Caco-2 (cell line): ENCODE results near the gene EPX. TPM values are rescaled to one million over a fixed set of nuclear protein-coding genes. Genes with fewer than 3 reads are reported as not detected.

Source experiments
- BruUV-seq: library from RNA; stranded (reverse); fragments of 400-500 nt; replicated peaks from 2 replicates; lab custom pipeline; 2021; lab: Mats Ljungman, UMichigan
- CTCF ChIA-PET: fragments of 300-600 bp; sonication (Branson Sonifier 250); formaldehyde crosslinking; loops from one replicate; lab custom pipeline; 2022; ENCODE audit warnings: antibody characterized with exemption; lab: Charles Lee
- POLR2A ChIA-PET: fragments of 300-600 bp; sonication (Branson Sonifier 250); formaldehyde crosslinking; loops from one replicate; lab custom pipeline; 2022; ENCODE audit warnings: antibody characterized with exemption; lab: Charles Lee
- DNase-seq, 2 experiments: peaks; one replicate each; pipeline versions ENCODE4 v3.0.0 to v3.0.0-alpha.2; 2020 to 2022
- H3K27me3 ChIP-seq: replicated peaks from 2 replicates; pipeline ENCODE4 v1.6.0; 2011; ENCODE audit warnings: low read length; ENCODE audit not compliant: control insufficient read depth, insufficient read depth
- H3K36me3 ChIP-seq: 2 replicates; pipeline ENCODE4 v1.5.1; 2011; ENCODE audit warnings: low read length; ENCODE audit not compliant: control insufficient read depth, insufficient read depth
- H3K4me1 ChIP-seq: fragments of 250-450 bp; sonication (Bioruptor Pico); 2 replicates; pipeline ENCODE4 v1.5.1; 2020; ENCODE audit warnings: mild to moderate bottlenecking
- H3K4me3 ChIP-seq: 2 replicates; pipeline ENCODE4 v1.5.1; 2011; ENCODE audit warnings: low read depth, mild to moderate bottlenecking, control low read depth, low read length
- H3K9me3 ChIP-seq: fragments of 250-450 bp; sonication (Bioruptor Pico); 2 replicates; pipeline ENCODE4 v1.5.1; 2020; ENCODE audit warnings: mild to moderate bottlenecking, moderate library complexity
- H3K27ac Mint-ChIP-seq: one replicate; pipeline ENCODE4 v1.8.0; 2022; ENCODE audit warnings: mixed read lengths; ENCODE audit not compliant: unreplicated experiment
- H3K27me3 Mint-ChIP-seq: one replicate; pipeline ENCODE4 v1.8.0; 2022; ENCODE audit warnings: mixed read lengths; ENCODE audit not compliant: insufficient read depth, unreplicated experiment
- H3K36me3 Mint-ChIP-seq: one replicate; pipeline ENCODE4 v1.8.0; 2022; ENCODE audit warnings: mild to moderate bottlenecking, mixed read lengths; ENCODE audit not compliant: insufficient read depth, unreplicated experiment
- H3K4me1 Mint-ChIP-seq: one replicate; pipeline ENCODE4 v1.8.0; 2022; ENCODE audit warnings: low read depth, mixed read lengths; ENCODE audit not compliant: unreplicated experiment
- H3K4me3 Mint-ChIP-seq: one replicate; pipeline ENCODE4 v1.8.0; 2022; ENCODE audit warnings: mild to moderate bottlenecking, moderate library complexity, mixed read lengths; ENCODE audit not compliant: unreplicated experiment
- H3K9me3 Mint-ChIP-seq: one replicate; pipeline ENCODE4 v1.8.0; 2022; ENCODE audit warnings: mixed read lengths; ENCODE audit not compliant: unreplicated experiment
- intact Hi-C: fragments of 100-400 bp; cut with micrococcal nuclease; formaldehyde crosslinking; loops from one replicate; pipeline ENCODE4 v1.10.0; 2022; ENCODE audit not compliant: unreplicated experiment
- total RNA-seq: library from RNA; stranded (reverse); gene quantifications from 2 replicates; pipeline ENCODE4 v1.2.3, GENCODE V29; 2022
- TF ChIP-seq, protein P1 (sequence below), 2 experiments: fragments of 200-600 bp in 1 of 2; IDR thresholded peaks; 1 replicate in 1 of 2; 2 replicates in 1 of 2; pipeline versions ENCODE4 v1.5.1 to v1.8.0; 2011 to 2022; ENCODE audit warnings: antibody characterized with exemption in 1 of 2, control low read depth in 1 of 2, inconsistent platforms in 1 of 2, low read depth in 1 of 2, low read length in 1 of 2, mild to moderate bottlenecking in 1 of 2, moderate library complexity in 1 of 2; ENCODE audit not compliant: insufficient read depth in 1 of 2, severe bottlenecking in 1 of 2, unreplicated experiment in 1 of 2

The EPX gene
- total RNA-seq, 1 experiment from 2014 or later: not detected

GRCh38 chr17:58158181-58158580, 34.3 kb upstream of the EPX start:
- Histone ChIP-seq H3K4me1 (no peaks in the 10 kb centered on the region), H3K9me3 (no peaks in the 10 kb centered on the region), H3K4me3 (no peak overlapping the region), H3K36me3 (no peaks in the 10 kb centered on the region), H3K27me3 (peaks cover 2% of the 10 kb centered on the region)
- Mint-ChIP-seq H3K4me1 (no peaks in the 10 kb centered on the region), H3K27ac (no peak overlapping the region), H3K9me3 (no peaks in the 10 kb centered on the region), H3K27me3 (peaks cover 22% of the 10 kb centered on the region), H3K36me3 (no peaks in the 10 kb centered on the region), H3K4me3 (no peak overlapping the region)
- BruUV-seq: no TSS peak
- ChIA-PET POLR2A (no interaction called here), CTCF (interaction anchor here (0.6 kb wide), 1 partner anchor 387 kb away, joined by 3 read pairs; no protein-coding TSS in a partner anchor)
- intact Hi-C loops: no loop called here
- no peak for DNase-seq
- TF ChIP-seq, protein P1, sequence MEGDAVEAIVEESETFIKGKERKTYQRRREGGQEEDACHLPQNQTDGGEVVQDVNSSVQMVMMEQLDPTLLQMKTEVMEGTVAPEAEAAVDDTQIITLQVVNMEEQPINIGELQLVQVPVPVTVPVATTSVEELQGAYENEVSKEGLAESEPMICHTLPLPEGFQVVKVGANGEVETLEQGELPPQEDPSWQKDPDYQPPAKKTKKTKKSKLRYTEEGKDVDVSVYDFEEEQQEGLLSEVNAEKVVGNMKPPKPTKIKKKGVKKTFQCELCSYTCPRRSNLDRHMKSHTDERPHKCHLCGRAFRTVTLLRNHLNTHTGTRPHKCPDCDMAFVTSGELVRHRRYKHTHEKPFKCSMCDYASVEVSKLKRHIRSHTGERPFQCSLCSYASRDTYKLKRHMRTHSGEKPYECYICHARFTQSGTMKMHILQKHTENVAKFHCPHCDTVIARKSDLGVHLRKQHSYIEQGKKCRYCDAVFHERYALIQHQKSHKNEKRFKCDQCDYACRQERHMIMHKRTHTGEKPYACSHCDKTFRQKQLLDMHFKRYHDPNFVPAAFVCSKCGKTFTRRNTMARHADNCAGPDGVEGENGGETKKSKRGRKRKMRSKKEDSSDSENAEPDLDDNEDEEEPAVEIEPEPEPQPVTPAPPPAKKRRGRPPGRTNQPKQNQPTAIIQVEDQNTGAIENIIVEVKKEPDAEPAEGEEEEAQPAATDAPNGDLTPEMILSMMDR (IDR thresholded peaks at IDR 0.05; ENCODE audit: insufficient read depth in 1 of 2, low read depth in 1 of 2, low read length in 1 of 2, severe bottlenecking in 1 of 2, unreplicated experiment in 1 of 2): no peak

GRCh38 chr17:58161566-58161965, 31.0 kb upstream of the EPX start:
- H3K4me1 Mint-ChIP-seq: no peaks in the 10 kb centered on the region
- 0 out of 2 replicates have a peak, but pooled peaks cover 1% of the 10 kb centered on the region for H3K27me3 ChIP-seq
- BruUV-seq: no TSS peak

DNA sequence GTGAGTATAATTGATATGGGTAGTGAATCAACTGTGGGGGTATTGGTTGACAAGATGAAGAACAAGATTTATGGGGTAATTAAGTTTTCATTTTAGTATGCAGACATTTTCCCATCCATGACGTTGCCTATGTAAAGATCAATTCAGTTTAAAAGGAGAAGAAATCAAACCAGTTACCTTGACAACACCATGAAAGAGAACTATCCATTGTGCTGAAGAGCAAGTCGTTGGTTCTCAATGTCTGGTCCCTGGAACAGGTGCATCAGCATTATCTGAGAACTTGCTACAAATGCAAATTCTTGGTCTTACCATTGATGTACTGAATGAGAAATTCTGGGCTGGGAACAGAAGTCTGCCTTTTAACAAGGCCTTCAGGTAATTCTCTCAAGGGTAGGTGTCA, 26.5 kb upstream of the EPX start:
- no peaks in the 10 kb centered on the region; the same call in 1 of the 2 replicates for H3K27me3 ChIP-seq
- H3K27me3 Mint-ChIP-seq: peaks cover 44% of the 10 kb centered on the region
- CTCF ChIA-PET: no interaction called here
- intact Hi-C loops: no loop called here
- no peaks in the 10 kb centered on the region for H3K4me1 ChIP-seq
- no peak overlapping the region for H3K4me3 ChIP-seq
- H3K9me3 ChIP-seq: no peaks in the 10 kb centered on the region
- H3K27ac Mint-ChIP-seq: no peak overlapping the region
- no peak for DNase-seq
- H3K36me3 ChIP-seq: no peaks in the 10 kb centered on the region
- H3K9me3 Mint-ChIP-seq: no peaks in the 10 kb centered on the region
- BruUV-seq: no TSS peak
- H3K4me1 Mint-ChIP-seq: no peaks in the 10 kb centered on the region
- no peaks in the 10 kb centered on the region for H3K36me3 Mint-ChIP-seq
- no peak overlapping the region for H3K4me3 Mint-ChIP-seq
- TF ChIP-seq, protein P1 (IDR thresholded peaks at IDR 0.05; ENCODE audit: insufficient read depth in 1 of 2, low read depth in 1 of 2, low read length in 1 of 2, severe bottlenecking in 1 of 2, unreplicated experiment in 1 of 2): no peak
- POLR2A ChIA-PET: no interaction called here

More at GRCh38 chr17:58161566-58161965, 31.0 kb upstream of the EPX start:
- ChIA-PET POLR2A (no interaction called here), CTCF (no interaction called here)
- intact Hi-C loops: no loop called here
- no peak for DNase-seq
- Histone ChIP-seq H3K4me1 (no peaks in the 10 kb centered on the region), H3K4me3 (no peak overlapping the region), H3K9me3 (no peaks in the 10 kb centered on the region), H3K36me3 (no peaks in the 10 kb centered on the region)
- Mint-ChIP-seq H3K36me3 (no peaks in the 10 kb centered on the region), H3K9me3 (no peaks in the 10 kb centered on the region), H3K4me3 (no peak overlapping the region), H3K27me3 (peaks cover 27% of the 10 kb centered on the region), H3K27ac (no peak overlapping the region)
- TF ChIP-seq, protein P1 (IDR thresholded peaks at IDR 0.05; ENCODE audit: insufficient read depth in 1 of 2, low read depth in 1 of 2, low read length in 1 of 2, severe bottlenecking in 1 of 2, unreplicated experiment in 1 of 2): no peak
